Common myeloid progenitor, CD34-positive (primary cell): ENCODE data around the gene ZBTB11.
"Not testable (repeated sequence)": the region's sequence is repeated elsewhere in the genome, so short reads cannot be mapped to it uniquely, and the experiment has no call there.

Experiments
- CTCF ChIA-PET: fragments of 350-600 bp; sonication (Branson Sonifier 250); formaldehyde crosslinking; loops from one replicate; lab custom pipeline; 2021; ENCODE audit warnings: antibody characterized with exemption; lab: Charles Lee
- POLR2A ChIA-PET: fragments of 350-600 bp; sonication (Branson Sonifier 250); formaldehyde crosslinking; loops from one replicate; lab custom pipeline; 2021; ENCODE audit warnings: antibody characterized with exemption; lab: Charles Lee
- DNase-seq, 3 donors: peaks; one replicate each; pipeline versions ENCODE4 v3.0.0 to v3.0.0-alpha.2; 2013
- H3K27ac ChIP-seq, 2 experiments: 1 replicate in 1 of 2; 2 replicates in 1 of 2; pipeline ENCODE4 v1.7.0; 2013; ENCODE audit warnings: inconsistent platforms in 2 of 2, low read length in 2 of 2, mild to moderate bottlenecking in 2 of 2, low read depth in 1 of 2, moderate library complexity in 1 of 2; ENCODE audit not compliant: severe bottlenecking in 2 of 2, insufficient read depth in 1 of 2, poor library complexity in 1 of 2
- H3K27me3 ChIP-seq, 5 experiments: replicated peaks in 2 of 5; 1 replicate in 3 of 5; 2 replicates in 2 of 5; pipeline versions ENCODE4 v1.6.1 to v1.7.0; 2013; ENCODE audit warnings: low read length in 4 of 5, mild to moderate bottlenecking in 2 of 5, moderate library complexity in 2 of 5, inconsistent platforms in 1 of 5; ENCODE audit not compliant: insufficient read depth in 5 of 5, control insufficient read depth in 4 of 5
- H3K36me3 ChIP-seq, 4 experiments: 1 replicate in 2 of 4; 2 replicates in 2 of 4; pipeline versions ENCODE4 v1.6.1 to v1.7.0; 2013; ENCODE audit warnings: low read length in 3 of 4, control low read depth in 1 of 4, mild to moderate bottlenecking in 1 of 4; ENCODE audit not compliant: control insufficient read depth in 4 of 4, insufficient read depth in 4 of 4
- H3K4me1 ChIP-seq, 4 experiments: 1 replicate in 3 of 4; 2 replicates in 1 of 4; pipeline versions ENCODE4 v1.6.1 to v1.7.1; 2013; ENCODE audit warnings: low read length in 3 of 4, mild to moderate bottlenecking in 3 of 4, control low read depth in 1 of 4, inconsistent platforms in 1 of 4, moderate library complexity in 1 of 4; ENCODE audit not compliant: control insufficient read depth in 4 of 4, insufficient read depth in 4 of 4; ENCODE audit errors: control extremely low read depth in 1 of 4
- H3K4me3 ChIP-seq, 7 experiments: 1 replicate in 4 of 7; 2 replicates in 3 of 7; pipeline versions ENCODE4 v1.5.1 to v1.7.0; 2013; ENCODE audit warnings: mild to moderate bottlenecking in 7 of 7, low read length in 6 of 7, moderate library complexity in 6 of 7, inconsistent platforms in 2 of 7, low read depth in 2 of 7, control low read depth in 1 of 7; ENCODE audit not compliant: insufficient read depth in 4 of 7, control insufficient read depth in 1 of 7; ENCODE audit errors: extremely low read depth in 1 of 7
- H3K9me3 ChIP-seq, 5 experiments: 1 replicate in 4 of 5; 2 replicates in 1 of 5; pipeline versions ENCODE4 v1.6.1 to v1.7.1; 2013; ENCODE audit warnings: low read length in 4 of 5, mild to moderate bottlenecking in 2 of 5, inconsistent platforms in 1 of 5, low read depth in 1 of 5, moderate library complexity in 1 of 5; ENCODE audit not compliant: control insufficient read depth in 4 of 5, insufficient read depth in 2 of 5; ENCODE audit errors: control extremely low read depth in 1 of 5
- WGBS: methylation state at CpG from one replicate; pipeline ENCODE4 v1.1.5; 2013; ENCODE audit not compliant: insufficient coverage; 5-methylcytosine and 5-hydroxymethylcytosine counted together

ZBTB11 gene

DNA sequence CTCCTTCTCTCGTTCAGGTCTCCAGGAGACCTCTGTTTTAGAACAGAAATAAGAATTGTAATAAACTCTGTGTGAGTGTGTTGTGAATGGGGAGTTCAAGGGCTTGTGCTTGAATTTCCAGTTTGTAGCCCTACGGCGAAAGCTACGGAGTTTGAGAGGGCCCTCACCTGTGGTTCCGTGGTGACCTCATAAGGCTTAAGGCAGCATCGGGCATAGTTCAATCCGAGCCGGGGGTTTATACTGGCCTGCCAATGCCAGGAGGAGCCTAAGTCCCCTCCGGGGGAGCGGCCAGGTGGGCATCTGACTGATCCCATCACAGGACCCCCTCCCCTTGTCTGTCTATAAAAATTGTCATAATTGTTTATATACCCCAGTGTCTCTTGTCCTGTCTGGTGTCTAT is 43.7 kb downstream of the ZBTB11 start:
- no peak overlapping the region for H3K27ac ChIP-seq
- H3K9me3 ChIP-seq: no peaks in the 10 kb centered on the region
- ChIA-PET POLR2A (no interaction called here), CTCF (no interaction called here)
- 94% methylated on average over 8 of the region's 10 CpGs for WGBS
- no peak for DNase-seq
- H3K36me3 ChIP-seq: no peaks in the 10 kb centered on the region
- no peaks in the 10 kb centered on the region for H3K27me3 ChIP-seq
- peaks cover 0 to 4% (median 2%) of the 10 kb centered on the region in 4 experiments for H3K4me1 ChIP-seq
- no peak overlapping the region for H3K4me3 ChIP-seq

DNA sequence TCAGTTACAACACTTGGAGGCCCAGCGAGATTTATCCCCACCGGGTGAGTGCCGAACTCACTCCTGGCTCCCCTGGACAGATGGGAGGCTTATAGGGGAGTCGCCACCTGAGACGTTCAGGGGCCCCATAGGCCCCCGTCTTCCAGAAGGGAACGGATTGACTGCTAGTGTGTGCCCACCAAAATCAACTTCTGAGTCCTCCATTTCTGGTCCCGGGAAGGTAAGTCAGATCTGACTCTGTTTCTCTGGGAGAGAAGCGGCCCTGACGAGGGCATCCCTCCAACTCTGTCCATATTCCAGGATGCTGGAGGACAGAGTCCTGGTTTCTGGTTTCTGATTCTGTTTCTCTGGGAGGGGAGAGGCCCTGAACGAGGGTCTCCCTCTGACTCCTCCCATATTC is 44.3 kb downstream of the ZBTB11 start:
- peaks cover 0 to 4% (median 2%) of the 10 kb centered on the region in 4 experiments for H3K4me1 ChIP-seq
- POLR2A ChIA-PET: no interaction called here
- CTCF ChIA-PET: no interaction called here
- no peaks in the 10 kb centered on the region for H3K9me3 ChIP-seq
- no peak overlapping the region for H3K4me3 ChIP-seq
- H3K27me3 ChIP-seq: no peaks in the 10 kb centered on the region
- 86% methylated on average over 10 of the region's 11 CpGs for WGBS
- H3K36me3 ChIP-seq: no peaks in the 10 kb centered on the region
- H3K27ac ChIP-seq: no peak overlapping the region
- no peak for DNase-seq

DNA sequence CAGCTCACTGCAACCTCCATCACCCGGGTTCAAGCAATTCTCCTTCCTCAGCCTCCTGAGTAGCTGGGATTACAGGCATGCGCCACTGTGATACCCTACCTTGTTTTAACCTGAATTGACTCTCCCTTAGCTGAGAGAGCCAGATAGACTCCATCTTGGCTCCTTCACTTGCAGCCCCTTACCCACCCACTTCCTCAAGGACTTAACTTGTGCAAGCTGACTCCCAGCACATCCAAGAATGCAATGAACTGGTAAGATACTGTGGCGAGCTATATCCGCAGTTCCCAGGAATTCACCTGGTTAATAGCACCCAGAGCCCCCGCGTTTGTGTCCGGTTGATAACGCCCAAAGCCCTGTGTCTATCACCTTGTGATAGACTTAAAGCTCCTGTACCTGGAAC is 45.0 kb downstream of the ZBTB11 start:
- WGBS: 98% methylated on average over 7 of the region's 8 CpGs
- H3K4me3 ChIP-seq, H3K4me1 ChIP-seq, H3K27ac ChIP-seq, H3K36me3 ChIP-seq, DNase-seq, POLR2A ChIA-PET, H3K27me3 ChIP-seq, H3K9me3 ChIP-seq: not testable (repeated sequence)
- CTCF ChIA-PET: interaction anchor here (0.7 kb wide), 1 partner anchor 562 kb away, joined by 3 read pairs; no protein-coding TSS in a partner anchor

DNA sequence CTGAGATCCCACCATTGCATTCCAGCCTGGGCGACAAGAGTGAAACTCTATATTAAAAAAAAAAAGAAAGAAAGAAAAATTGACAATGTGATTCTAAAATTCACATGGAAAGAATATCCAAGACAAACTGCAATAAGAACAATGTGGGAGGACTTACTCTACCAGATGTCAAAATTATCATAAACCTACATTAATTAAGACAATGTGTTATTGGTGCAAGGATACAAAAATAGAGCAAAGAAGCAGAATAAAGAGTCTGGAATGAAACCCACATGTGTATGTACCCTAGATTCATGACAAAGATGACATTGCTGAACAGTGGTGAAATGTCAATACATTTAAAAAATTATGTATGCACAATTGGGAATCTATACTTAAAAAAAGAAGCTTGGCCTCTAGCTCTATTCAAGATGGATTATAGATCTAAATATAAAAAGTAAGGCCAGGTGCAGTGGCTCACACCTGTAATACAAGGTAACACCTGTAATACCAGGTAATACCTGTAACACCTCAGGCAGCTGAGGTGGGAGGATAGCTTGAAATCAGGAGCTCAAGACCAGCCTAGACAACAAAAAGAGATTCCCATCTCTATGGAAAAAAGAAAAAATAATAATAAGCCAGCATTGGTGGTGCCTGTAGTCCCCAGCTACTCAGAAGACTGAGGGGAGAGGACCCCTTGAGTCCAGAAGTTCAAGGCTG is 45.7 kb downstream of the ZBTB11 start:
- ChIA-PET CTCF (interaction anchor here (0.7 kb wide), 1 partner anchor 561 kb away, joined by 3 read pairs; no protein-coding TSS in a partner anchor), POLR2A (no interaction called here)
- WGBS: no CpG with 5 or more reads among the region's 1 CpG
- H3K4me1 ChIP-seq: peaks cover 0 to 4% (median 2%) of the 10 kb centered on the region in 4 experiments
- no peaks in the 10 kb centered on the region for H3K36me3 ChIP-seq
- no peaks in the 10 kb centered on the region for H3K27me3 ChIP-seq
- H3K27ac ChIP-seq: no peak overlapping the region
- no peaks in the 10 kb centered on the region for H3K9me3 ChIP-seq
- H3K4me3 ChIP-seq: no peak overlapping the region
- no peak for DNase-seq

DNA sequence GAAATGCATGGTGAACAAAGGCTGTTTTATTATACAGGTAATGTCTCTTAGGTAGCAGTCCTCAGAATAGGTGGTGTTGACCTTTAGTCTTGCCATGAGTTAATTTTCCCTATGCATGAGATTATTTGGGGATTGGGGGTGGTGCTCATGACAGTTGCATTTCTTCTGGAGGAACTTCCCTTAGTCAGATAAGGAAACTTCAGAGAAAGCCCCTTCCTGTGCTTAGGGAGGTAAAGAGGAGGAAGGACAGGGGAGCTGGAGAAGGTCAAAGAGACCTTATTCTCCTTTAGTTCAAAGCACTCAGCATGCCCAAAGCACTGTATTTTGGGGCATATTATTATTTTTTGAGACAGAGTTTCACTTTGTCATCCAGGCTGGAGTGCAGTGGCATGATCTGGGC is 47.7 kb downstream of the ZBTB11 start:
- Histone ChIP-seq H3K27ac (no peak overlapping the region), H3K4me1 (no peaks in the 10 kb centered on the region), H3K36me3 (no peaks in the 10 kb centered on the region), H3K4me3 (no peak overlapping the region), H3K9me3 (peaks cover 0 to 7% (median 5%) of the 10 kb centered on the region in 5 experiments), H3K27me3 (no peaks in the 10 kb centered on the region)
- POLR2A ChIA-PET: interaction anchor here (0.6 kb wide), 1 partner anchor 80 kb away, joined by 4 read pairs; no protein-coding TSS in a partner anchor
- CTCF ChIA-PET: no interaction called here
- no peak for DNase-seq

DNA sequence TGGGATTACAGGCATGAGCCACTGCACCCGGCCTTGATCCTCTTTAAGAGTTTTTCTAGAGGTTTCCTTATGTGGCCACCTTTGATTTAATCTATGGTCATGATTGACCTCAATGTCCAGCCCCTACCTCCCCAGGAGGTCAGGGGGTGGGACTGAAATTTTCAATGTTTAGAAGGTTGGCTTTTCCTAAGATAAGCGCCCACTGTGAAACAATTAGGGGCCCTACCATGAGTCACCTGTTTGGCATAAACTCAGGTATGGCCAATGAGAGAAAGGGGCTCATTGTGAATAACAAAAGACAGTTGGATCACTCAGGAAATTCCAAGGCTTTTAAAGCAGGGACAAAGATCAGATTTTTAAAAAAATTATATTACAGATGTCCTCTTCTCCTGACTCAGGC is 51.1 kb downstream of the ZBTB11 start:
- DNase-seq: no peak
- peaks cover 0 to 7% (median 5%) of the 10 kb centered on the region in 5 experiments for H3K9me3 ChIP-seq
- H3K27ac ChIP-seq: no peak overlapping the region
- H3K4me1 ChIP-seq: no peaks in the 10 kb centered on the region
- 100% methylated on average over 1 of the region's 2 CpGs for WGBS
- ChIA-PET CTCF (interaction anchor here (0.8 to 1.5 kb wide), 2 partner anchors 9 to 12 kb away, joined by 3 to 4 read pairs; no protein-coding TSS in a partner anchor), POLR2A (no interaction called here)
- no peaks in the 10 kb centered on the region for H3K27me3 ChIP-seq
- H3K4me3 ChIP-seq: no peak overlapping the region
- H3K36me3 ChIP-seq: no peaks in the 10 kb centered on the region

DNA sequence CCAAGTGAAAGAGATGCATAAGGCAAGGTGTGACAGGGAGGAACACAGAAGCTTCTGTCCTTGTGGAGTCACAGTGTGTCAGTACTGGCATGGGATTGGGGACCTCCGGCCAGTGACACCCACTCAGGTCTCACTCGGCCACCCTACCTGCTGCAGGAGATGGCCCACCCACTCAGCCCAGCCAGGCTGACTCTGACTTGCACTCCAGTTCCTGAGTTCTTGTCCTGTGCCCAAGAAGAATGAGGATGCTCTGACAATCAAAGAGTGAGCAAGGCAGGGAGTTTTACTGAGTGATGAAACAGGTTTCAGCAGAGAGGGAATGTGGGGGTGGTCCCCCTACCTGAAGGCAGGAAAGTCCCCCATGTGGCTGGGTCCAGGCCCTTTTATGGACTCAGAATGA is 52.1 kb downstream of the ZBTB11 start:
- WGBS: 100% methylated on average over 2 of the region's 2 CpGs
- no peaks in the 10 kb centered on the region for H3K36me3 ChIP-seq
- H3K27me3 ChIP-seq: no peaks in the 10 kb centered on the region
- ChIA-PET POLR2A (no interaction called here), CTCF (interaction anchor here (1.2 to 1.5 kb wide), 2 partner anchors 14 to 19 kb away, joined by 3 read pairs; no protein-coding TSS in a partner anchor)
- H3K4me3 ChIP-seq: no peak overlapping the region
- H3K27ac ChIP-seq: no peak overlapping the region
- H3K9me3 ChIP-seq: peaks cover 0 to 7% (median 5%) of the 10 kb centered on the region in 5 experiments
- H3K4me1 ChIP-seq: no peaks in the 10 kb centered on the region
- no peak for DNase-seq
